ENCODE data around the gene CROCC.
"Not testable (repeated sequence)": the region's sequence is repeated elsewhere in the genome, so short reads cannot be mapped to it uniquely, and the experiment has no call there.

DNA sequence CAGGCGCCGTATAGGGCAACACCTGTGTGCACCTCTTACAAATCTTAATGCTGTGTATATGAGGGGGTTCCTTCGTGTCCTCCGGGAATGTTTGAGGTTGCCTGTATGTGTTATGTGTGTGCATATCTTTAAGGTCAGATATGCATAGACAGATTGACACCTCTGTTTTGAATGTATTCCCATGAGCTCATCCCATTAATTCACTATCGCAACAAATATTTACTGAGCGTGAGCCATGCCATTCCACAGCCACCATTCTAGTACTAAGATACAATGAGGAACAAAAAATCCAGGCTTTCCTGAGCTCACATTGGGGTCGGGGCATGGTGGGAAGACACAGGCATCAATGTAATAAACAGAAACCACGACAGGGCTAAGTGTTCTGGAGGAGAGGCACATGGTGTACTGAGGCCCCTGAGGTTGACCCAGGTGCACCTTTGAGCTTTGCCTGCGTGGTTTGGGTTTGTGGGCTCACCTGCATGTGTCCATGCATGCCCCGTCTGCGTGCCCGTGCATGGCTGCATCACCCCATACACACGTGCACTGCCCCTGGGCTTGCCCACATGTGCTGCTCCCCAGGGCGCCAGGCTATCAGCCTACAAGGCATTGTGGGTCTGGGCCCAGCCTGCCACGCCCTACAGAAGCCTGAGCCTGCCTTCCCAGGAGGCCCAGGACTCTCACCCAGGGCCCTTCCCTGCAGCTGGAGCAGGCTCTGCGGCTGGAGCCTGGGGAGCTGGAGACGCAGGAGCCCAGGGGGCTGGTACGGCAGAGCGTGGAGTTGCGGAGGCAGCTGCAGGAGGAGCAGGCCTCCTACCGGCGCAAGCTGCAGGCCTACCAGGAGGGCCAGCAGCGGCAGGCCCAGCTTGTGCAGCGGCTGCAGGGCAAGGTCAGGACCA is 7.7 kb downstream of the CROCC start:
- TF ChIP-seq, protein P1, sequence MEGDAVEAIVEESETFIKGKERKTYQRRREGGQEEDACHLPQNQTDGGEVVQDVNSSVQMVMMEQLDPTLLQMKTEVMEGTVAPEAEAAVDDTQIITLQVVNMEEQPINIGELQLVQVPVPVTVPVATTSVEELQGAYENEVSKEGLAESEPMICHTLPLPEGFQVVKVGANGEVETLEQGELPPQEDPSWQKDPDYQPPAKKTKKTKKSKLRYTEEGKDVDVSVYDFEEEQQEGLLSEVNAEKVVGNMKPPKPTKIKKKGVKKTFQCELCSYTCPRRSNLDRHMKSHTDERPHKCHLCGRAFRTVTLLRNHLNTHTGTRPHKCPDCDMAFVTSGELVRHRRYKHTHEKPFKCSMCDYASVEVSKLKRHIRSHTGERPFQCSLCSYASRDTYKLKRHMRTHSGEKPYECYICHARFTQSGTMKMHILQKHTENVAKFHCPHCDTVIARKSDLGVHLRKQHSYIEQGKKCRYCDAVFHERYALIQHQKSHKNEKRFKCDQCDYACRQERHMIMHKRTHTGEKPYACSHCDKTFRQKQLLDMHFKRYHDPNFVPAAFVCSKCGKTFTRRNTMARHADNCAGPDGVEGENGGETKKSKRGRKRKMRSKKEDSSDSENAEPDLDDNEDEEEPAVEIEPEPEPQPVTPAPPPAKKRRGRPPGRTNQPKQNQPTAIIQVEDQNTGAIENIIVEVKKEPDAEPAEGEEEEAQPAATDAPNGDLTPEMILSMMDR (IDR thresholded peaks at IDR 0.05; ENCODE audit: low read depth, low read length, missing input control), result not testable (repeated sequence)
- not testable (repeated sequence) for TF ChIP-seq GABPA (IDR thresholded peaks at IDR 0.05 in 1 of 2, conservative IDR thresholded peaks at IDR 0.05 in 1 of 2)
